K562 (cell line): ENCODE data around the gene TYSND1. TPM values are rescaled to one million over a fixed set of nuclear protein-coding genes. Genes with fewer than 3 reads are reported as not detected.

Experiments used
- BCOR ChIP-seq: fragments of 450-650 bp; IDR thresholded peaks from 2 replicates; pipeline ENCODE4 v1.6.1; 2016
- BRCA1 ChIP-seq, 2 experiments: fragments of 450-650 bp in 1 of 2; sonication (generic) in 1 of 2; formaldehyde crosslinking in 1 of 2; IDR thresholded peaks; 2 replicates each; pipeline versions ENCODE4 v1.5.0 to v1.6.1; 2017 to 2020; ENCODE audit warnings: mild to moderate bottlenecking in 1 of 2, missing genetic modification reagents in 1 of 2
- CBFB ChIP-seq: sonication (generic); formaldehyde crosslinking; IDR thresholded peaks from 2 replicates; pipeline ENCODE4 v1.4.0; 2020; ENCODE audit warnings: mild to moderate bottlenecking, missing genetic modification reagents
- DPF2 ChIP-seq: fragments of 450-650 bp; IDR thresholded peaks from 2 replicates; pipeline ENCODE4 v1.6.1; 2016
- ELF1 ChIP-seq: fragments of 200-800 bp; sonication (Bioruptor generic); IDR thresholded peaks from 2 replicates; pipeline ENCODE4 v1.6.1; 2016; ENCODE audit warnings: missing genetic modification characterization, missing compliant biosample characterization
- FOXJ2 ChIP-seq: fragments of 200-800 bp; sonication (Bioruptor generic); IDR thresholded peaks from 2 replicates; pipeline ENCODE4 v1.6.1; 2016; ENCODE audit warnings: missing genetic modification characterization, missing compliant biosample characterization
- GABPB1 ChIP-seq: sonication (generic); formaldehyde crosslinking; IDR thresholded peaks from 2 replicates; pipeline ENCODE4 v1.8.0; 2022; ENCODE audit warnings: mild to moderate bottlenecking, missing genetic modification reagents
- MIER1 ChIP-seq: fragments of 450-650 bp; IDR thresholded peaks from 2 replicates; pipeline ENCODE4 v1.6.1; 2016; ENCODE audit warnings: antibody characterized with exemption, mild to moderate bottlenecking, low read depth
- NCOA1 ChIP-seq: fragments of 450-650 bp; IDR thresholded peaks from 2 replicates; pipeline ENCODE4 v1.6.1; 2016; ENCODE audit warnings: low read depth
- SNIP1 ChIP-seq: fragments of 450-650 bp; IDR thresholded peaks from 2 replicates; pipeline ENCODE4 v1.7.1; 2017; ENCODE audit warnings: low read depth, mild to moderate bottlenecking
- SPI1 ChIP-seq: IDR thresholded peaks from 2 replicates; pipeline ENCODE4 v1.6.1; 2011; ENCODE audit warnings: low read depth, low read length, control low read depth, borderline replicate concordance
- SRSF3 ChIP-seq: fragments of 200-400 bp; formaldehyde crosslinking; IDR thresholded peaks from 2 replicates; pipeline ENCODE4 v1.6.1; 2016; ENCODE audit warnings: mild to moderate bottlenecking, low read length, moderate library complexity; ENCODE audit not compliant: insufficient read depth
- SRSF9 ChIP-seq: fragments of 200-400 bp; formaldehyde crosslinking; IDR thresholded peaks from 2 replicates; pipeline ENCODE4 v1.6.1; 2017; ENCODE audit warnings: low read depth, low read length, borderline replicate concordance
- TCFL5 ChIP-seq: fragments of 250-450 bp; sonication (Bioruptor Pico); conservative IDR thresholded peaks from 2 replicates; pipeline ENCODE4 v1.6.1; 2021; ENCODE audit warnings: mild to moderate bottlenecking, moderate library complexity, matching md5 sums
- ZNF282 ChIP-seq: sonication (generic); formaldehyde crosslinking; IDR thresholded peaks from 2 replicates; pipeline ENCODE4 v1.8.1; 2023; ENCODE audit warnings: missing genetic modification reagents
- ZNF584 ChIP-seq: fragments of 200-800 bp; sonication (Bioruptor generic); IDR thresholded peaks from 2 replicates; pipeline ENCODE4 v1.6.1; 2016; ENCODE audit warnings: low read depth, mild to moderate bottlenecking, missing genetic modification characterization, missing compliant biosample characterization
- ZNF639 ChIP-seq, 2 experiments: fragments of 200-800 bp in 1 of 2; sonication (Bioruptor generic) in 1 of 2; sonication (generic) in 1 of 2; formaldehyde crosslinking in 1 of 2; IDR thresholded peaks in 1 of 2; conservative IDR thresholded peaks in 1 of 2; 2 replicates each; pipeline versions ENCODE4 v1.5.0 to v1.6.1; 2016 to 2020; ENCODE audit warnings: missing compliant biosample characterization in 1 of 2, missing genetic modification characterization in 1 of 2, missing genetic modification reagents in 1 of 2
- polyA plus RNA-seq, 8 experiments: library from polyadenylated mRNA; depleted of rRNA in 4 of 8; stranded (reverse) in 5 of 8; unstranded in 3 of 8; fragments of >200 nt; fragmentation: Nextera tagmentation in 2 of 8; fragmentation: Illumina TruSeq in 1 of 8; extraction: Ambion mirVana in 2 of 8; extraction: Trizol in 1 of 8; gene quantifications; 2 replicates each; pipeline versions ENCODE4 v1.2.1 to v1.2.3, GENCODE V29; 2011 to 2014; ENCODE audit warnings: inconsistent platforms in 1 of 8, missing spikeins in 1 of 8
- total RNA-seq, 7 experiments: library from RNA; depleted of rRNA in 6 of 7; stranded (reverse); fragments of >200 nt in 6 of 7; fragmentation: Illumina TruSeq in 2 of 7; extraction: Trizol in 2 of 7; gene quantifications; 2 replicates each; pipeline versions ENCODE4 v1.2.1 to v1.2.3, GENCODE V29; 2011 to 2021; ENCODE audit warnings: low replicate concordance in 1 of 7
- TF ChIP-seq, protein P1 (sequence below): fragments of 450-650 bp; IDR thresholded peaks from 2 replicates; pipeline ENCODE4 v1.6.1; 2014; ENCODE audit warnings: low read depth, mild to moderate bottlenecking, moderate library complexity, borderline replicate concordance
- TF ChIP-seq, protein P2 (sequence below), 2 experiments: fragments of 450-650 bp; IDR thresholded peaks; 2 replicates each; pipeline ENCODE4 v1.6.1; 2016
- TF ChIP-seq, protein P3 (sequence below): sonication (generic); formaldehyde crosslinking; IDR thresholded peaks from 2 replicates; pipeline ENCODE4 v1.8.0; 2023; ENCODE audit warnings: mild to moderate bottlenecking, missing genetic modification reagents

The TYSND1 gene
- total and polyA plus RNA-seq, 9 of the 15 experiments (the other 6 are each of a cell fraction or from before 2014, with no cell fraction given), result 0.60 to 2.0 (median 1.3) TPM

GRCh38 chr10:70174058-70174741, 27.7 kb upstream of the TYSND1 start (continued):
- 0 out of 2 replicates have a peak, but pooled peaks have one; percentile 61 for TF ChIP-seq CBFB (CRISPR knock-in tag)
- TF ChIP-seq, protein P1, sequence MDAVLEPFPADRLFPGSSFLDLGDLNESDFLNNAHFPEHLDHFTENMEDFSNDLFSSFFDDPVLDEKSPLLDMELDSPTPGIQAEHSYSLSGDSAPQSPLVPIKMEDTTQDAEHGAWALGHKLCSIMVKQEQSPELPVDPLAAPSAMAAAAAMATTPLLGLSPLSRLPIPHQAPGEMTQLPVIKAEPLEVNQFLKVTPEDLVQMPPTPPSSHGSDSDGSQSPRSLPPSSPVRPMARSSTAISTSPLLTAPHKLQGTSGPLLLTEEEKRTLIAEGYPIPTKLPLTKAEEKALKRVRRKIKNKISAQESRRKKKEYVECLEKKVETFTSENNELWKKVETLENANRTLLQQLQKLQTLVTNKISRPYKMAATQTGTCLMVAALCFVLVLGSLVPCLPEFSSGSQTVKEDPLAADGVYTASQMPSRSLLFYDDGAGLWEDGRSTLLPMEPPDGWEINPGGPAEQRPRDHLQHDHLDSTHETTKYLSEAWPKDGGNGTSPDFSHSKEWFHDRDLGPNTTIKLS, result no peak
- peak; percentile 73 for TF ChIP-seq GABPB1 (CRISPR knock-in tag)
- no peak for TF ChIP-seq ZNF282 (CRISPR knock-in tag)
- no peak for TF ChIP-seq SRSF9
- TF ChIP-seq BCOR, result peak; percentile 32; the same call in 1 of the 2 replicates
- TF ChIP-seq BRCA1 (IDR thresholded peaks at IDR 0.05), result no peak
- 0 out of 2 replicates have a peak, but pooled peaks have one; percentile 29 for TF ChIP-seq BRCA1 (CRISPR knock-in tag; IDR thresholded peaks at IDR 0.05)
- TF ChIP-seq, protein P2, sequence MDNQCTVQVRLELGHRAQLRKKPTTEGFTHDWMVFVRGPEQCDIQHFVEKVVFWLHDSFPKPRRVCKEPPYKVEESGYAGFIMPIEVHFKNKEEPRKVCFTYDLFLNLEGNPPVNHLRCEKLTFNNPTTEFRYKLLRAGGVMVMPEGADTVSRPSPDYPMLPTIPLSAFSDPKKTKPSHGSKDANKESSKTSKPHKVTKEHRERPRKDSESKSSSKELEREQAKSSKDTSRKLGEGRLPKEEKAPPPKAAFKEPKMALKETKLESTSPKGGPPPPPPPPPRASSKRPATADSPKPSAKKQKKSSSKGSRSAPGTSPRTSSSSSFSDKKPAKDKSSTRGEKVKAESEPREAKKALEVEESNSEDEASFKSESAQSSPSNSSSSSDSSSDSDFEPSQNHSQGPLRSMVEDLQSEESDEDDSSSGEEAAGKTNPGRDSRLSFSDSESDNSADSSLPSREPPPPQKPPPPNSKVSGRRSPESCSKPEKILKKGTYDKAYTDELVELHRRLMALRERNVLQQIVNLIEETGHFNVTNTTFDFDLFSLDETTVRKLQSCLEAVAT (IDR thresholded peaks at IDR 0.05), result no peak
- TF ChIP-seq ELF1 (tag), result peak; percentile 56; the same call in 1 of the 2 replicates
- TF ChIP-seq SNIP1, result no peak
- no peak for TF ChIP-seq FOXJ2 (tag)
- TF ChIP-seq, protein P3, sequence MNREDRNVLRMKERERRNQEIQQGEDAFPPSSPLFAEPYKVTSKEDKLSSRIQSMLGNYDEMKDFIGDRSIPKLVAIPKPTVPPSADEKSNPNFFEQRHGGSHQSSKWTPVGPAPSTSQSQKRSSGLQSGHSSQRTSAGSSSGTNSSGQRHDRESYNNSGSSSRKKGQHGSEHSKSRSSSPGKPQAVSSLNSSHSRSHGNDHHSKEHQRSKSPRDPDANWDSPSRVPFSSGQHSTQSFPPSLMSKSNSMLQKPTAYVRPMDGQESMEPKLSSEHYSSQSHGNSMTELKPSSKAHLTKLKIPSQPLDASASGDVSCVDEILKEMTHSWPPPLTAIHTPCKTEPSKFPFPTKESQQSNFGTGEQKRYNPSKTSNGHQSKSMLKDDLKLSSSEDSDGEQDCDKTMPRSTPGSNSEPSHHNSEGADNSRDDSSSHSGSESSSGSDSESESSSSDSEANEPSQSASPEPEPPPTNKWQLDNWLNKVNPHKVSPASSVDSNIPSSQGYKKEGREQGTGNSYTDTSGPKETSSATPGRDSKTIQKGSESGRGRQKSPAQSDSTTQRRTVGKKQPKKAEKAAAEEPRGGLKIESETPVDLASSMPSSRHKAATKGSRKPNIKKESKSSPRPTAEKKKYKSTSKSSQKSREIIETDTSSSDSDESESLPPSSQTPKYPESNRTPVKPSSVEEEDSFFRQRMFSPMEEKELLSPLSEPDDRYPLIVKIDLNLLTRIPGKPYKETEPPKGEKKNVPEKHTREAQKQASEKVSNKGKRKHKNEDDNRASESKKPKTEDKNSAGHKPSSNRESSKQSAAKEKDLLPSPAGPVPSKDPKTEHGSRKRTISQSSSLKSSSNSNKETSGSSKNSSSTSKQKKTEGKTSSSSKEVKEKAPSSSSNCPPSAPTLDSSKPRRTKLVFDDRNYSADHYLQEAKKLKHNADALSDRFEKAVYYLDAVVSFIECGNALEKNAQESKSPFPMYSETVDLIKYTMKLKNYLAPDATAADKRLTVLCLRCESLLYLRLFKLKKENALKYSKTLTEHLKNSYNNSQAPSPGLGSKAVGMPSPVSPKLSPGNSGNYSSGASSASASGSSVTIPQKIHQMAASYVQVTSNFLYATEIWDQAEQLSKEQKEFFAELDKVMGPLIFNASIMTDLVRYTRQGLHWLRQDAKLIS (CRISPR knock-in tag), result no peak
- TF ChIP-seq TCFL5 (CRISPR knock-in tag), result no peak
- no peak for TF ChIP-seq SRSF3
- 0 out of 2 replicates have a peak, but pooled peaks have one; percentile 23 for TF ChIP-seq NCOA1
- peak; percentile 42; the same call in 1 of the 2 replicates for TF ChIP-seq SPI1
- peak; percentile 60 for TF ChIP-seq ZNF584 (CRISPR knock-in tag)
- no peak for TF ChIP-seq DPF2
- no peak for TF ChIP-seq MIER1
- peak in 1 of 2 experiments; percentile 70; a peak in 2 of 4 replicates for TF ChIP-seq ZNF639 (CRISPR knock-in tag; conservative IDR thresholded peaks at IDR 0.05 in 1 of 2, IDR thresholded peaks at IDR 0.05 in 1 of 2)
